ENCODE measurements around the gene DCDC2C. TPM values are rescaled to one million over a fixed set of nuclear protein-coding genes. Genes with fewer than 3 reads are reported as not detected.
A peak's percentile ranks its signal among the peaks of the same experiment; 100 is the strongest.

DCDC2C gene
- total RNA-seq, 2 experiments from 2014 or later: not detected

DNA sequence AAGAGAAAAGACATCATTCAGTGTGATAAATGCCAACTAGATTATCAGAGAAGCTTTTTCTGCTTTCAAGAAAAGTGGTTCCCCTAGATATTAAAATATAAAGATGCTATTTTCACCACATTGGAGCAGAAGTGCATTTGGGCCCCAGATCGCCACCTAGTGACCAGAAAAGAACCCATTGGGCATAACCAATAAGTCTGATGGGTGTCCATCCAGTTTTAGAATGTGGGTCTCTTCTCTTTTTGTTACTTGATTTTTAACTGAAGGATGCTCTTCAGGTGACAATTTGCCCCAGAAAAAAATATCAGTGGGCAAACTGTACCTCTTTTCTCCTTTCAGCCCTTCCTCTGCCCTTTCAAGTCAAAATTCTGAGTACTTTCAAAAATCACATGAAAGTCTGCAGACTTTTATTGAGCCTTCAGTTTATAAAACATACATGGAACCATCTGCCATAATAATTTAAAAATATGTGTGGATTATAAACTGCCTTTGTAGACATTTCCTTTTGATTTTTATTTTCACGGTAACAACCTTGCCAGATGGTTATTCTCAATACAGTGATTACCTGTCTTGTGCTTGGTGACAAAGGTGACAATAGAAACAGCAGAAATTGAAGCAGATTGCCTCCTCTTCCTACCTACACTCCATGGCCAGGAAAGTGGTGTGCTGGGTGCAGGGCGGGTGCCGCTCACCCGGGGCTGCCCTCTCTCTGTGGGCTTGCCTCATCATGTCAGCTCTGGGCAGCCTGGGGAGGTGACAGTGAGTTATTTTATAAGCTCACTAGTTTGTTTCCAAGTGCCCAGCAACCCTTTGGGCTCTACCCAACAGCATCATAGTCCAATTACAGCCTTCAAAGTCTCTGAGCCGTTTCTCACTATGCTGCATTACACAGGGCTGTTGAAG lies 124.5 kb downstream of the DCDC2C start:
- H3K27ac Mint-ChIP-seq: no peak overlapping the region
- no peaks in the 10 kb centered on the region for H3K36me3 Mint-ChIP-seq (ENCODE audit: low read depth)
- no peaks in the 10 kb centered on the region for H3K27me3 Mint-ChIP-seq
- ChIA-PET POLR2A (no interaction called here), CTCF (no interaction called here)
- DNase-seq: peak; percentile 13
- H3K9me3 Mint-ChIP-seq: no peaks in the 10 kb centered on the region
- H3K4me3 Mint-ChIP-seq: no peak overlapping the region
- no peaks in the 10 kb centered on the region for H3K4me1 Mint-ChIP-seq

DNA sequence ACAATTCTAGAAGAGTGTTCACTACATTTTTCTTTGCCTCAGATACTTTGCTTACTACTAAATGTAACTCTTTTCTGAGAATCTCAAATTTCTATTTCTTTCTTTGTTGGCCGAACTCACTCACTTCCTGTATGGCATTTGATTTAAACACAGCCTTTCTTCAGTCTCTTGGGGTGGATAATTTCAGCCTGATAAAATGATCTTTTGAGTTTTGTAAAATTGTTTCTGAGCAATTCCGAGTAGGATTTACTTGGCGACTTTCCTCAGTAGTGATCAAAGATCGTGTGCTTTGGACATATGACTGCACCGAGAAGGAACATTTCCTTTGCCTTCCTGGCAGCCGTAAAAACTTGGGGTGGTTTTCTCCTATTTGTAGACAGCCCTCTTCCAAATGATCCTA lies 127.4 kb downstream of the DCDC2C start:
- CTCF ChIA-PET: no interaction called here
- POLR2A ChIA-PET: no interaction called here
- H3K27ac Mint-ChIP-seq: no peak overlapping the region
- H3K27me3 Mint-ChIP-seq: no peaks in the 10 kb centered on the region
- H3K36me3 Mint-ChIP-seq (ENCODE audit: low read depth): no peaks in the 10 kb centered on the region
- no peak overlapping the region for H3K4me3 Mint-ChIP-seq
- no peak for DNase-seq
- no peaks in the 10 kb centered on the region for H3K4me1 Mint-ChIP-seq
- H3K9me3 Mint-ChIP-seq: no peaks in the 10 kb centered on the region

DNA sequence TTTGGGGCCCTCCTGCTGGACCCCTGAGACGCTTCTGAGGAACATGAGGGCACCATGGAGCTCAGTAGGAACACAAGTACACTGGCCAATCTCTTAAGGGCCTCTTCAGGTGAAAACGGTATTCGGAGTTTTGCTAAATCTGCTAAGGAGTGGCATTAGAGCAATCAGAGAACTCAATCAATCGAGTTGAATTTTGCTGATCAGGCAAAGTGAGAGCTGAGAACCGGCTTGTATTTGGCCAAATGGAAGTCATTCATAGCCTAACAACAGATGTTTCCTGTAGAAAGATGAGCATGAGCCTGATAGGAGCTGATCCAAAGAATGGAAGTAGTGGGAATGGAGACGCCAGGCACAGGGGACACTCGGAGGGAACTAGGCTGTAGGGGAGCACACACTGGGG lies 133.7 kb downstream of the DCDC2C start:
- H3K36me3 Mint-ChIP-seq (ENCODE audit: low read depth): no peaks in the 10 kb centered on the region
- ChIA-PET CTCF (no interaction called here), POLR2A (no interaction called here)
- H3K9me3 Mint-ChIP-seq: no peaks in the 10 kb centered on the region
- no peaks in the 10 kb centered on the region for H3K4me1 Mint-ChIP-seq
- H3K27ac Mint-ChIP-seq: no peak overlapping the region
- H3K27me3 Mint-ChIP-seq: no peaks in the 10 kb centered on the region
- no peak overlapping the region for H3K4me3 Mint-ChIP-seq
- DNase-seq: no peak

DNA sequence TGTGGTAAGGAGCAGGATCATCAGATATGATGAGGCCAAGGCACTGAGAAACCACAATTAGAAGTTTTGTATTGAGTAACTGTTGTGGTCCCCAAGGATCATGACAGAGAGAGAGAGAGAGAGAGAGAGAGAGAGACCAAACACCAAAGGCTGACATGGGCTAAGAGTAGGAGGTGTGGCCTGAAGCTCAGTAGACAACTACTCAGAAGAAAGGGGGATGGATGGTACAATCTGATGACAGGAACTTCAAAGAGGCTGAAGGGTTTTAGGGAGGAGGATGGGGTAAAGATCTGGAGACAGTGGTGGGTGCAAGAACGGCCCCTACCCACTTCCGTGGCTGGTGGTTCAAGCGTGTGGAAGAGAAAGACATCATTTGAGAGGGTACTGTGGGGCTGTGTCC lies 135.0 kb downstream of the DCDC2C start:
- DNase-seq: no peak

GRCh38 chr2:3839476-3839875 lies 136.1 kb downstream of the DCDC2C start:
- H3K27ac Mint-ChIP-seq: no peak overlapping the region
- no peak for DNase-seq
- H3K9me3 Mint-ChIP-seq: no peaks in the 10 kb centered on the region
- H3K4me3 Mint-ChIP-seq: no peak overlapping the region
- H3K36me3 Mint-ChIP-seq (ENCODE audit: low read depth): no peaks in the 10 kb centered on the region
- no peaks in the 10 kb centered on the region for H3K4me1 Mint-ChIP-seq
- no peaks in the 10 kb centered on the region for H3K27me3 Mint-ChIP-seq
- POLR2A ChIA-PET: no interaction called here
- CTCF ChIA-PET: no interaction called here

More for the DNA sequence above, 135.0 kb downstream of the DCDC2C start:
- Mint-ChIP-seq H3K27ac (no peak overlapping the region), H3K4me1 (no peaks in the 10 kb centered on the region), H3K36me3 (ENCODE audit: low read depth) (no peaks in the 10 kb centered on the region), H3K9me3 (no peaks in the 10 kb centered on the region), H3K4me3 (no peak overlapping the region), H3K27me3 (no peaks in the 10 kb centered on the region)
- ChIA-PET POLR2A (no interaction called here), CTCF (no interaction called here)

GRCh38 chr2:3840611-3841155 lies 137.3 kb downstream of the DCDC2C start:
- no peak for DNase-seq
- POLR2A ChIA-PET: no interaction called here
- H3K27me3 Mint-ChIP-seq: no peaks in the 10 kb centered on the region
- no peak overlapping the region for H3K4me3 Mint-ChIP-seq
- H3K9me3 Mint-ChIP-seq: no peaks in the 10 kb centered on the region
- H3K36me3 Mint-ChIP-seq (ENCODE audit: low read depth): no peaks in the 10 kb centered on the region
- CTCF ChIA-PET: no interaction called here
- H3K4me1 Mint-ChIP-seq: no peaks in the 10 kb centered on the region
- H3K27ac Mint-ChIP-seq: no peak overlapping the region

- no peaks in the 10 kb centered on the region for H3K27me3 Mint-ChIP-seq
- H3K9me3 Mint-ChIP-seq: no peaks in the 10 kb centered on the region
- ChIA-PET CTCF (no interaction called here), POLR2A (no interaction called here)
- DNase-seq: no peak
- no peak overlapping the region for H3K4me3 Mint-ChIP-seq
- no peak overlapping the region for H3K27ac Mint-ChIP-seq
- no peaks in the 10 kb centered on the region for H3K36me3 Mint-ChIP-seq (ENCODE audit: low read depth)
- no peaks in the 10 kb centered on the region for H3K4me1 Mint-ChIP-seq
Measured at GRCh38 chr2:3847397-3848052, 144.2 kb downstream of the DCDC2C start.

- POLR2A ChIA-PET: no interaction called here
- Mint-ChIP-seq H3K27ac (no peak overlapping the region), H3K9me3 (no peaks in the 10 kb centered on the region), H3K27me3 (no peaks in the 10 kb centered on the region), H3K4me3 (no peak overlapping the region), H3K36me3 (ENCODE audit: low read depth) (no peaks in the 10 kb centered on the region), H3K4me1 (no peaks in the 10 kb centered on the region)
- DNase-seq: no peak
- CTCF ChIA-PET: no interaction called here
Measured at GRCh38 chr2:3848776-3849175, 145.4 kb downstream of the DCDC2C start.

GRCh38 chr2:3849213-3849612 lies 145.8 kb downstream of the DCDC2C start:
- no peaks in the 10 kb centered on the region for H3K36me3 Mint-ChIP-seq (ENCODE audit: low read depth)
- H3K27ac Mint-ChIP-seq: no peak overlapping the region

GRCh38 chr2:3857576-3857975 lies 154.2 kb downstream of the DCDC2C start:
- Mint-ChIP-seq H3K27ac (no peak overlapping the region), H3K36me3 (ENCODE audit: low read depth) (no peaks in the 10 kb centered on the region), H3K4me1 (no peaks in the 10 kb centered on the region), H3K4me3 (no peak overlapping the region), H3K27me3 (no peaks in the 10 kb centered on the region), H3K9me3 (peaks cover 3% of the 10 kb centered on the region)
- DNase-seq: no peak
- ChIA-PET POLR2A (no interaction called here), CTCF (no interaction called here)

More at GRCh38 chr2:3849213-3849612, 145.8 kb downstream of the DCDC2C start:
- ChIA-PET POLR2A (no interaction called here), CTCF (no interaction called here)
- Mint-ChIP-seq H3K9me3 (peaks cover under 1% of the 10 kb centered on the region), H3K27me3 (no peaks in the 10 kb centered on the region), H3K4me3 (no peak overlapping the region), H3K4me1 (no peaks in the 10 kb centered on the region)
- DNase-seq: no peak

DNA sequence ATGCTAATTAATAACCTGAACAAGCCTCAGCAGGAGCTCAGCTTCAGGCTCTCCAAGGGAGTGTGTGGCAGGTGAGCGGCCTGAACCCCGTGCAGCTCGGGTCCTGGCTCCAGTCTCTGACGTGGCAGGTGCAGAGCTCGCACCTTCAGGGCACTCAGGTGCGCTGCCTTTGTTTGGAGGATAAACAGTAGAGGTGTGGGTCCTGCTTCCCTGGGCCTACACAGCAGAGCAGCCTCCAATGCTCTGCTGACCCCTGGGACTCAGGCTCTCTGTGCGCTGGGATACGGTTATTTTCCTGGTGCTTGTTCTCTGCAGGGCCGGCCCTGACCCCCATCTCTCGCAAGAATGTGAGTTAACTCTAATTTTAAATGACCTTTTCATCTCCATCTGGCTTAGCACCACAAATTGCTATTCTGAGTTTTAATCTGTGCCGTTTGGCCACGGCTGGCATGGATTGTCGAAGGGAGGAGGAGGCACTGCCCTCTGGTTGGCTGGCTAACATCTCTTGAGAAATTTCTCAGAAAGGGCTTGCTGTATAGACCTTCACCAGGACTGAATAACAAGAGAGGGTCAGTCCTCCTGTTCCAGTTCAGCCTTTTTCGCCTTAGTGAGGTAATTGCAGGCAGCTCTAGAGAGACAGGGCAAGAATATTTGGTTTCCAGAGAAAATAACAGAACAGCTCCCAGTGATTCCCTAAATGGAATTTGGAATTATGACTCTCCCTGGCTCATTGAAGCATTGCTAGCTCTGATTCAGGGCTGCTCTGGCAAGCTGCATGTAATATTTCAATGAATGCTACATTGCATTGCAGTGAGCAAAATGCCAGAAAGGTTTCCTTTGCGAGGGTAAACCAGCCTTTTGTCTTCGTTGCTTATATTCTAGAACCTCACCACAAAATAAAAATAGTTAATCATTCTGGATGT lies 161.8 kb downstream of the DCDC2C start:
- POLR2A ChIA-PET: no interaction called here
- no peaks in the 10 kb centered on the region for H3K27me3 Mint-ChIP-seq
- no peak for DNase-seq
- H3K36me3 Mint-ChIP-seq (ENCODE audit: low read depth): no peaks in the 10 kb centered on the region
- H3K4me1 Mint-ChIP-seq: no peaks in the 10 kb centered on the region
- H3K27ac Mint-ChIP-seq: no peak overlapping the region
- no peaks in the 10 kb centered on the region for H3K9me3 Mint-ChIP-seq
- H3K4me3 Mint-ChIP-seq: no peak overlapping the region
- CTCF ChIA-PET: no interaction called here

- no peak overlapping the region for H3K4me3 Mint-ChIP-seq
- H3K27ac Mint-ChIP-seq: no peak overlapping the region
Measured at GRCh38 chr2:3867469-3867868, 164.1 kb downstream of the DCDC2C start.

More at GRCh38 chr2:3867469-3867868, 164.1 kb downstream of the DCDC2C start:
- POLR2A ChIA-PET: no interaction called here
- Mint-ChIP-seq H3K4me1 (no peaks in the 10 kb centered on the region), H3K27me3 (no peaks in the 10 kb centered on the region), H3K9me3 (no peaks in the 10 kb centered on the region), H3K36me3 (ENCODE audit: low read depth) (no peaks in the 10 kb centered on the region)
- CTCF ChIA-PET: no interaction called here
- no peak for DNase-seq
